Transverse colon (tissue), 4 donors: ENCODE measurements around the gene PEF1. TPM values are rescaled to one million over a fixed set of nuclear protein-coding genes. Genes with fewer than 3 reads are reported as not detected.

Experiments used
- DNase-seq: peaks from one replicate; pipeline ENCODE4 v3.0.0-alpha.2; 2019
- H3K27ac ChIP-seq, 4 donors: fragments of 200-600 bp; sonication (generic); 2 replicates each; pipeline ENCODE4 v1.5.1; 2016 to 2018; ENCODE audit warnings: inconsistent platforms in 4 of 4
- H3K27me3 ChIP-seq: fragments of 200-600 bp; sonication (generic); 2 replicates; pipeline ENCODE4 v1.5.1; 2017; ENCODE audit warnings: inconsistent platforms
- H3K36me3 ChIP-seq, 4 donors: fragments of 200-600 bp; sonication (generic); 2 replicates each; pipeline ENCODE4 v1.5.1; 2017 to 2019; ENCODE audit warnings: inconsistent platforms in 4 of 4
- H3K4me1 ChIP-seq, 4 donors: fragments of 200-600 bp; sonication (generic); 2 replicates each; pipeline ENCODE4 v1.5.1; 2017 to 2020; ENCODE audit warnings: inconsistent platforms in 4 of 4
- H3K4me3 ChIP-seq, 4 donors: fragments of 200-600 bp; sonication (generic); 1 replicate in 1 of 4; 2 replicates in 3 of 4; pipeline versions ENCODE4 v1.5.1 to v1.6.1; 2017 to 2019; ENCODE audit warnings: inconsistent platforms in 4 of 4
- H3K9me3 ChIP-seq, 2 donors: fragments of 200-600 bp; sonication (generic); 2 replicates each; pipeline ENCODE4 v1.5.1; 2017 to 2019; ENCODE audit warnings: inconsistent platforms in 2 of 2
- CTCF ChIP-seq, 5 experiments: fragments of 200-600 bp in 3 of 5; fragments of 450-650 bp in 2 of 5; sonication (generic) in 3 of 5; IDR thresholded peaks; 1 replicate in 2 of 5; 2 replicates in 3 of 5; pipeline ENCODE4 v1.5.1; 2016 to 2017; ENCODE audit warnings: antibody characterized with exemption in 5 of 5, inconsistent platforms in 3 of 5, mild to moderate bottlenecking in 2 of 5, moderate library complexity in 1 of 5
- EP300 ChIP-seq: sonication (generic); formaldehyde crosslinking; IDR thresholded peaks from one replicate; pipeline ENCODE4 v1.6.1; 2017; ENCODE audit warnings: antibody characterized with exemption, low read depth
- POLR2A ChIP-seq: fragments of 450-650 bp; IDR thresholded peaks from one replicate; pipeline ENCODE4 v1.6.1; 2016; ENCODE audit warnings: antibody characterized with exemption, mild to moderate bottlenecking, moderate library complexity
- POLR2AphosphoS5 ChIP-seq, 3 donors: sonication (generic); formaldehyde crosslinking; IDR thresholded peaks; one replicate each; pipeline ENCODE4 v1.6.1; 2016; ENCODE audit warnings: antibody characterized with exemption in 3 of 3
- WGBS, 2 donors: methylation state at CpG; one replicate each; pipeline ENCODE4 v1.1.5; 2018; ENCODE audit warnings: low coverage in 1 of 2; 5-methylcytosine and 5-hydroxymethylcytosine counted together
- in situ Hi-C, 4 donors: fragments of 200-750 bp; cut with MboI; loops; one replicate each; pipeline versions ENCODE4 v1.15.0 to v1.15.1; 2017; ENCODE audit warnings: low sequenced_read_pairs in 3 of 4, low pct_ligation_motif_present in 1 of 4, low pct_unique_long_range_greater_than_20kb in 1 of 4
- intact Hi-C: fragments of 100-400 bp; cut with DNase I; formaldehyde crosslinking; loops from one replicate; pipeline ENCODE4 v1.15.1; 2023; ENCODE audit warnings: low total_unique reads
- total RNA-seq, 4 donors: library from RNA; depleted of rRNA; stranded (reverse); fragments of >200 nt; gene quantifications; one replicate each; pipeline ENCODE4 v1.1.0, GENCODE V29; 2016

The PEF1 gene
- total RNA-seq, 4 donors from 2014 or later, result 12.3 to 61.7 (median 49.9) TPM

DNA sequence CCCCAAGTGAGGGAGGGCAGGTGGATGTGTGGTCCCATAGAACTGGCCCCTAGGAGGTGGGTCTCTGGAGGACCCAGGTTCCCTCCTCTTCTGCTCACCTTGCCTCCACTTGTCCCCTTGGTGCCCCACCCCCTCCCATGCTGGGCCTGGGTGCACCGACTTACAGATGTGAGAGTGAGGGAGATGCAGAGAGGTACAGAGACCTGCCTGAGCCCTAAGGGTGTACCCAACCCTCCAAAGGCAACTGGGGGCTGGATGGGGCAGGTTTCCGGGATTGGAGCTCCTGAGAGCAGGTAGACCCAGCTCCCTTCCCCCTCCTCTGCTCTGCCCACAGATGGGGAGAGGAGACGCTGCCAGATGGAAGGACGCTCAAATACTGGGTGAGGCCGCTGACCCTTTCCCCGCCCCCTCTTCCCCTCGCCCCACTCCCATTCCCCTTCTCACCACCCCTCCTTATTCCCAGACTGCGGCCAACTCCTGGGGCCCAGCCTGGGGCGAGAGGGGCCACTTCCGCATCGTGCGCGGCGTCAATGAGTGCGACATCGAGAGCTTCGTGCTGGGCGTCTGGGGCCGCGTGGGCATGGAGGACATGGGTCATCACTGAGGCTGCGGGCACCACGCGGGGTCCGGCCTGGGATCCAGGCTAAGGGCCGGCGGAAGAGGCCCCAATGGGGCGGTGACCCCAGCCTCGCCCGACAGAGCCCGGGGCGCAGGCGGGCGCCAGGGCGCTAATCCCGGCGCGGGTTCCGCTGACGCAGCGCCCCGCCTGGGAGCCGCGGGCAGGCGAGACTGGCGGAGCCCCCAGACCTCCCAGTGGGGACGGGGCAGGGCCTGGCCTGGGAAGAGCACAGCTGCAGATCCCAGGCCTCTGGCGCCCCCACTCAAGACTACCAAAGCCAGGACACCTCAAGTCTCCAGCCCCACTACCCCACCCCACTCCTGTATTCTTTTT, 58.0 kb downstream of the PEF1 start:
- in situ Hi-C loops (no loop called here), intact Hi-C loops (no loop called here)
- Histone ChIP-seq H3K36me3 (no peaks in the 10 kb centered on the region), H3K27ac (peak overlapping the region; percentile 89 to 93 (median 92)), H3K9me3 (no peaks in the 10 kb centered on the region), H3K4me1 (peaks cover 40 to 71% (median 66%) of the 10 kb centered on the region in 4 donors), H3K27me3 (no peaks in the 10 kb centered on the region), H3K4me3 (no peak overlapping the region)
- WGBS, 2 donors, result 74% methylated on average over 47 of the region's 47 CpGs; no CpG with 5 or more reads in 1 of the 2 donors
- no peak for DNase-seq
- TF ChIP-seq POLR2AphosphoS5 (IDR thresholded peaks at IDR 0.05) (no peak), CTCF (IDR thresholded peaks at IDR 0.05) (no peak), EP300 (no peak), POLR2A (no peak)

DNA sequence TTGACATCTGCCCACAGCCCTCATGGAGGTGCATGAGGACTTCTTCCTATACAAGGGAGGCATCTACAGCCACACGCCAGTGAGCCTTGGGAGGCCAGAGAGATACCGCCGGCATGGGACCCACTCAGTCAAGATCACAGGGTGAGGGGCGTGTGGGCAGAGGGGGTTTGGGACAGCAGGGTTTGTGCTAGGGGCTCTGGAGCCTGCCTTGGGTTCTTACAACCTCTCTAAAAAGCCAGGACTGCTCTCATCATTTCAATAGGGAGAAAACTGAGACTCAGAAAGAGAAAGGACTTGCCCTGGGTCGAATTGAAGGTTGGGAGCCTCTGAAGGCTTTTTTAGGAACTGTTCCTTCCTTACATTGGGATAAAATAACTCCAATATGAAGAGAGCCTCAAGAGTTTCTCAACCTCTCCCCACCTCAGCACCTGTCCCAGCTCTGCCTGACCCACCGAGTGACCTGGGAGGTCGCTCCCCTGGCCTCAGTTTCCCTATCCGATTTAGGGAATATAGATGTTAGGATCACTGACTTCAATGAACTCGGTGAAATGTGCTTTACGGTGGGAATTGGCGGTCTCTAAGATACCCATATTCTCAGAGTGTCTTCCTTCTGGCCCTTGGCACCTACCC, 58.8 kb downstream of the PEF1 start:
- intact Hi-C loops (no loop called here), in situ Hi-C loops (no loop called here)
- no peak for DNase-seq
- TF ChIP-seq EP300, result no peak
- no peak for TF ChIP-seq POLR2AphosphoS5 (IDR thresholded peaks at IDR 0.05)
- TF ChIP-seq CTCF (IDR thresholded peaks at IDR 0.05), result no peak
- no peak for TF ChIP-seq POLR2A
- peak overlapping the region; percentile 89 to 93 (median 92) for H3K27ac ChIP-seq
- no peaks in the 10 kb centered on the region for H3K27me3 ChIP-seq
- 85% methylated on average over 10 of the region's 11 CpGs; no CpG with 5 or more reads in 1 of the 2 donors for WGBS, 2 donors
- peaks cover 43 to 76% (median 70%) of the 10 kb centered on the region in 4 donors for H3K4me1 ChIP-seq
- H3K36me3 ChIP-seq, result no peaks in the 10 kb centered on the region
- H3K9me3 ChIP-seq, result no peaks in the 10 kb centered on the region
- no peak overlapping the region for H3K4me3 ChIP-seq

DNA sequence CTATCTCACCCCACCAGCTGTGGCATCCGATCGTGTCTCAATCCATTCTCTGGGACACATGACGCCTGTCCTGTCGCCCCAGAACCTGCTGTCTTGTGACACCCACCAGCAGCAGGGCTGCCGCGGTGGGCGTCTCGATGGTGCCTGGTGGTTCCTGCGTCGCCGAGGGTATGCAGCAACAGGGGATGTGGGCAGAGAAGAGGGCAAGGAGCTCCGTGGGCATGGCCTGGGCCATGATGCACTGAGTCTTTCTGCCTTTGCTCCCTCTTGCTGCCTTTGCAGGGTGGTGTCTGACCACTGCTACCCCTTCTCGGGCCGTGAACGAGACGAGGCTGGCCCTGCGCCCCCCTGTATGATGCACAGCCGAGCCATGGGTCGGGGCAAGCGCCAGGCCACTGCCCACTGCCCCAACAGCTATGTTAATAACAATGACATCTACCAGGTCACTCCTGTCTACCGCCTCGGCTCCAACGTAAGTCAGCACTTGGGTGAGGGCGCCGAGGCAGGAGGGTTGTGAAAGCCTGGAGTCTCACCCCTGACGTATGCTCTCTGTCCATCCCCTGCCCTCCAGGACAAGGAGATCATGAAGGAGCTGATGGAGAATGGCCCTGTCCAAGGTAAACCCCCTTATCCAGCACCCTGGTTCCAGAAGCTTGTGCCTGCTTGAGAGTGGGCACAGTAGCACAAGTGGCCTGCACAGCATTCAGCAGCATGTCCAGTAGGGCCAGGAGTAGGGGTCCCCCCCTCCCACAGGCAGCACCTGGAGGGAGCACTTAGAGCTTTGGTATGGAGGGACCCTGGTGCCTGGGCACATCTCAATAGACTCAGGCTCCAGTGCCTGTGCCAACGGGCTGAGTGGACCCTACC, 59.6 kb downstream of the PEF1 start:
- intact Hi-C loops (no loop called here), in situ Hi-C loops (no loop called here)
- peaks cover 43 to 81% (median 76%) of the 10 kb centered on the region in 4 donors for H3K4me1 ChIP-seq
- peak overlapping the region; percentile 89 to 93 (median 92) for H3K27ac ChIP-seq
- no peak for DNase-seq
- no peaks in the 10 kb centered on the region for H3K36me3 ChIP-seq
- H3K4me3 ChIP-seq, result no peak overlapping the region
- no peak for TF ChIP-seq CTCF (IDR thresholded peaks at IDR 0.05)
- no peak for TF ChIP-seq EP300
- no peak for TF ChIP-seq POLR2A
- no peak for TF ChIP-seq POLR2AphosphoS5 (IDR thresholded peaks at IDR 0.05)
- H3K27me3 ChIP-seq, result no peaks in the 10 kb centered on the region
- WGBS, 2 donors, result 80% methylated on average over 25 of the region's 27 CpGs; no CpG with 5 or more reads in 1 of the 2 donors
- no peaks in the 10 kb centered on the region for H3K9me3 ChIP-seq
